HL-60 (cell line): ENCODE results near the gene TBL1X.
A peak's percentile ranks its signal among the peaks of the same experiment; 100 is the strongest.

ENCODE experiments used
- DNase-seq, 2 experiments: peaks; one replicate each; pipeline ENCODE4 v3.0.0-alpha.2; 2010 to 2020; ENCODE audit warnings: low read depth in 1 of 2, low spot score in 1 of 2
- H3K27ac ChIP-seq: fragments of 250-450 bp; sonication (Bioruptor Pico); replicated peaks from 2 replicates; pipeline ENCODE4 v1.5.1; 2020; ENCODE audit warnings: mild to moderate bottlenecking, moderate library complexity
- H3K27me3 ChIP-seq: fragments of 250-450 bp; sonication (Bioruptor Pico); 2 replicates; pipeline ENCODE4 v1.5.1; 2021; ENCODE audit warnings: mild to moderate bottlenecking, moderate library complexity; ENCODE audit not compliant: insufficient read depth, poor library complexity, severe bottlenecking
- H3K4me3 ChIP-seq: replicated peaks from 2 replicates; pipeline ENCODE4 v1.5.1; 2011; ENCODE audit warnings: mild to moderate bottlenecking, control low read depth, low read length; ENCODE audit not compliant: insufficient read depth
- CTCF ChIP-seq: IDR thresholded peaks from one replicate; pipeline ENCODE4 v1.5.1; 2011; ENCODE audit warnings: low read length, control low read depth, inconsistent platforms; ENCODE audit not compliant: insufficient read depth
- GABPA ChIP-seq: IDR thresholded peaks from 2 replicates; pipeline ENCODE4 v1.6.1; 2012; ENCODE audit warnings: low read depth
- POLR2AphosphoS5 ChIP-seq: IDR thresholded peaks from 2 replicates; pipeline ENCODE4 v1.6.1; 2012; ENCODE audit warnings: low read depth
- SPI1 ChIP-seq: IDR thresholded peaks from 2 replicates; pipeline ENCODE4 v1.6.1; 2012; ENCODE audit warnings: low read depth, mild to moderate bottlenecking, borderline replicate concordance
- TF ChIP-seq, protein P1 (sequence below): IDR thresholded peaks from 2 replicates; pipeline ENCODE4 v1.6.1; 2012; ENCODE audit warnings: low read depth; ENCODE audit not compliant: insufficient replicate concordance

TBL1X gene

DNA sequence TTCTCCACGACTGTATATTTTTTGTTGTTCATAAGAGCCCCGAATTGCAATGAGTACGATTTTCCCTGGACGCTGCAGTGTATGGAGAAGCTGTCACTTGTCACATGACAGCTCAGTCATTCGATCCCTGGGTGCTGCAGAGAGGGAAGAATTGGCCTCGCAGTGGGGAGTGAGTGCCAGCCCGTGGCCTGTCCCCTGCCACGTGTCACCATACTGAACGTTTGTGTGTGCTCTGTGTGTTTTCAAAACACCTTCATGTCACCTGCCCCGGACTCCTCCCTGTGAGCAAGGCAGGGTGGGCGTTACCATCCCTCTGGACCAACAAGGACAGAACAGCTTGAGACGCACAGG is 77.9 kb downstream of the TBL1X start:
- no peak overlapping the region for H3K4me3 ChIP-seq

DNA sequence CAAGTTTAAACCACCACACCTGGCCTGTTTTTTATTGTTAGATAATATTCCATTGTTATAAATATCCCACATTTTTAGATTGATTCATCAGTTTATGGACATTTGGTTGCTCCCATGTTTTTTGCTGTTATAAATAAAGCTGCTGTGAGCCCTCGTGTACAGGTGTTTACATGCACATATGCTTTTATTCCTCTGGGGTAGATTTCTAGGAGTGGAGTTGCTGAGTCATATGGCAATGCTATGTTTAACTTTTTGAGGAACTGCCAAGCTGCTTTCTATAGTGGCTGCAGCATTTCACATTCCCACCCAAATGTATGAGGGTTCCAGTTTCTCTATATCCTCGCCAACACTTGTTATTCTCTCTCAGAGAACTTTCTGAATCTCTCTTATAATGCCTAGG is 90.5 kb downstream of the TBL1X start:
- peak in 1 of 2 experiments; percentile 6 for DNase-seq
- Histone ChIP-seq H3K27me3 (no peaks in the 10 kb centered on the region), H3K27ac (no peak overlapping the region), H3K4me3 (no peak overlapping the region)
- peak; percentile 65; the same call in 1 of the 2 replicates for TF ChIP-seq SPI1
- TF ChIP-seq, protein P1, sequence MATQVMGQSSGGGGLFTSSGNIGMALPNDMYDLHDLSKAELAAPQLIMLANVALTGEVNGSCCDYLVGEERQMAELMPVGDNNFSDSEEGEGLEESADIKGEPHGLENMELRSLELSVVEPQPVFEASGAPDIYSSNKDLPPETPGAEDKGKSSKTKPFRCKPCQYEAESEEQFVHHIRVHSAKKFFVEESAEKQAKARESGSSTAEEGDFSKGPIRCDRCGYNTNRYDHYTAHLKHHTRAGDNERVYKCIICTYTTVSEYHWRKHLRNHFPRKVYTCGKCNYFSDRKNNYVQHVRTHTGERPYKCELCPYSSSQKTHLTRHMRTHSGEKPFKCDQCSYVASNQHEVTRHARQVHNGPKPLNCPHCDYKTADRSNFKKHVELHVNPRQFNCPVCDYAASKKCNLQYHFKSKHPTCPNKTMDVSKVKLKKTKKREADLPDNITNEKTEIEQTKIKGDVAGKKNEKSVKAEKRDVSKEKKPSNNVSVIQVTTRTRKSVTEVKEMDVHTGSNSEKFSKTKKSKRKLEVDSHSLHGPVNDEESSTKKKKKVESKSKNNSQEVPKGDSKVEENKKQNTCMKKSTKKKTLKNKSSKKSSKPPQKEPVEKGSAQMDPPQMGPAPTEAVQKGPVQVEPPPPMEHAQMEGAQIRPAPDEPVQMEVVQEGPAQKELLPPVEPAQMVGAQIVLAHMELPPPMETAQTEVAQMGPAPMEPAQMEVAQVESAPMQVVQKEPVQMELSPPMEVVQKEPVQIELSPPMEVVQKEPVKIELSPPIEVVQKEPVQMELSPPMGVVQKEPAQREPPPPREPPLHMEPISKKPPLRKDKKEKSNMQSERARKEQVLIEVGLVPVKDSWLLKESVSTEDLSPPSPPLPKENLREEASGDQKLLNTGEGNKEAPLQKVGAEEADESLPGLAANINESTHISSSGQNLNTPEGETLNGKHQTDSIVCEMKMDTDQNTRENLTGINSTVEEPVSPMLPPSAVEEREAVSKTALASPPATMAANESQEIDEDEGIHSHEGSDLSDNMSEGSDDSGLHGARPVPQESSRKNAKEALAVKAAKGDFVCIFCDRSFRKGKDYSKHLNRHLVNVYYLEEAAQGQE, result no peak

More for the DNA sequence above, 77.9 kb downstream of the TBL1X start:
- Histone ChIP-seq H3K27me3 (no peaks in the 10 kb centered on the region), H3K27ac (no peak overlapping the region)
- no peak for TF ChIP-seq POLR2AphosphoS5
- no peak for TF ChIP-seq CTCF
- TF ChIP-seq GABPA, result no peak
- TF ChIP-seq SPI1, result no peak
- TF ChIP-seq, protein P1, result no peak
- DNase-seq, result no peak

GRCh38 chrX:9557091-9557490 is 92.2 kb downstream of the TBL1X start:
- TF ChIP-seq GABPA (no peak), SPI1 (no peak), POLR2AphosphoS5 (no peak), CTCF (no peak)
- TF ChIP-seq, protein P1, result no peak
- H3K27me3 ChIP-seq, result no peaks in the 10 kb centered on the region
- no peak overlapping the region for H3K4me3 ChIP-seq
- no peak overlapping the region for H3K27ac ChIP-seq
- DNase-seq, result no peak

- Histone ChIP-seq H3K4me3 (no peak overlapping the region), H3K27me3 (no peaks in the 10 kb centered on the region), H3K27ac (no peak overlapping the region)
- no peak for DNase-seq
- TF ChIP-seq CTCF (no peak), GABPA (no peak), POLR2AphosphoS5 (no peak), SPI1 (no peak)
- TF ChIP-seq, protein P1, result no peak
Measured at GRCh38 chrX:9557521-9557920, 92.7 kb downstream of the TBL1X start.
